ENCODE results near the gene FBLN5. TPM values are rescaled to one million over a fixed set of nuclear protein-coding genes. Genes with fewer than 3 reads are reported as not detected.

Gene FBLN5
- polyA plus RNA-seq, 1 of the 3 experiments (the other 2 are of a cell fraction), result 39.8 TPM

DNA sequence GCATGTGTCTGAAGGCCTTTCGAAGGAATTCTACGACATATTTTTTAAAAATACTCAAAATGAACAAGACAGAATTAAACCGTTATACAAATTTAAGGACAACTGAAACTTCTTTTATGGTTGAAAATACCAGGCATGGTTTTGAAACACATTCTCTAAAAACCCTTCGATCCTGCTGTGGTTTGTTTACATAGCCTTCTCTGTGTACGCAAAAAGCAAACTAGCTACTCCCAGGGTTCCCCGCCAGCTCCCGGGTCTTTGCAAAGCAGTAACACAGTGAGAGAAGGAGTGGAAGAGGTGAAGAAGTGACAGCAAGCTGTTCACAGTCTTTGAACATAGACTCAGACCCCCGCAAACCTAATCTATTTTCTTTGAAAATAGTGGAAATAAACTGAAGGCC, 77.9 kb downstream of the FBLN5 start:
- no peaks in the 10 kb centered on the region for H3K79me2 ChIP-seq (ENCODE audit: insufficient read depth)
- DNase-seq, result no peak
- no peaks in the 10 kb centered on the region for H4K20me1 ChIP-seq (ENCODE audit: insufficient read depth)
- no peak overlapping the region for H3K27ac ChIP-seq (ENCODE audit: low read depth in 2 of 2, low read length in 1 of 2)
- no peaks in the 10 kb centered on the region for H3K9me2 ChIP-seq
- WGBS (ENCODE audit: low lambda C conversion rate), result 74% methylated on average over 8 of the region's 8 CpGs
- H2AFZ ChIP-seq (ENCODE audit: low read depth), result no peak overlapping the region
- no peaks in the 10 kb centered on the region for H3F3A ChIP-seq (replicated peaks; ENCODE audit: insufficient read depth)
- ChIA-PET POLR2A (interaction anchor here (0.6 kb wide), 1 partner anchor 380 kb away, joined by 3 read pairs; no protein-coding TSS in a partner anchor), CTCF (no interaction called here)
- TF ChIP-seq RAD21 (IDR thresholded peaks at IDR 0.05; ENCODE audit: low read length), result no peak
- TF ChIP-seq, protein P1, sequence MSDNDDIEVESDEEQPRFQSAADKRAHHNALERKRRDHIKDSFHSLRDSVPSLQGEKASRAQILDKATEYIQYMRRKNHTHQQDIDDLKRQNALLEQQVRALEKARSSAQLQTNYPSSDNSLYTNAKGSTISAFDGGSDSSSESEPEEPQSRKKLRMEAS (IDR thresholded peaks at IDR 0.05; ENCODE audit: low read depth), result no peak
- TF ChIP-seq, protein P2, sequence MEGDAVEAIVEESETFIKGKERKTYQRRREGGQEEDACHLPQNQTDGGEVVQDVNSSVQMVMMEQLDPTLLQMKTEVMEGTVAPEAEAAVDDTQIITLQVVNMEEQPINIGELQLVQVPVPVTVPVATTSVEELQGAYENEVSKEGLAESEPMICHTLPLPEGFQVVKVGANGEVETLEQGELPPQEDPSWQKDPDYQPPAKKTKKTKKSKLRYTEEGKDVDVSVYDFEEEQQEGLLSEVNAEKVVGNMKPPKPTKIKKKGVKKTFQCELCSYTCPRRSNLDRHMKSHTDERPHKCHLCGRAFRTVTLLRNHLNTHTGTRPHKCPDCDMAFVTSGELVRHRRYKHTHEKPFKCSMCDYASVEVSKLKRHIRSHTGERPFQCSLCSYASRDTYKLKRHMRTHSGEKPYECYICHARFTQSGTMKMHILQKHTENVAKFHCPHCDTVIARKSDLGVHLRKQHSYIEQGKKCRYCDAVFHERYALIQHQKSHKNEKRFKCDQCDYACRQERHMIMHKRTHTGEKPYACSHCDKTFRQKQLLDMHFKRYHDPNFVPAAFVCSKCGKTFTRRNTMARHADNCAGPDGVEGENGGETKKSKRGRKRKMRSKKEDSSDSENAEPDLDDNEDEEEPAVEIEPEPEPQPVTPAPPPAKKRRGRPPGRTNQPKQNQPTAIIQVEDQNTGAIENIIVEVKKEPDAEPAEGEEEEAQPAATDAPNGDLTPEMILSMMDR (IDR thresholded peaks at IDR 0.05), result no peak
- TF ChIP-seq EZH2phosphoT487 (IDR thresholded peaks at IDR 0.05; ENCODE audit: borderline replicate concordance, low read depth), result no peak
- TF ChIP-seq FOSL2 (IDR thresholded peaks at IDR 0.05; ENCODE audit: borderline replicate concordance, low read depth), result no peak
- TF ChIP-seq ELF1 (IDR thresholded peaks at IDR 0.05), result no peak
- TF ChIP-seq, protein P3, sequence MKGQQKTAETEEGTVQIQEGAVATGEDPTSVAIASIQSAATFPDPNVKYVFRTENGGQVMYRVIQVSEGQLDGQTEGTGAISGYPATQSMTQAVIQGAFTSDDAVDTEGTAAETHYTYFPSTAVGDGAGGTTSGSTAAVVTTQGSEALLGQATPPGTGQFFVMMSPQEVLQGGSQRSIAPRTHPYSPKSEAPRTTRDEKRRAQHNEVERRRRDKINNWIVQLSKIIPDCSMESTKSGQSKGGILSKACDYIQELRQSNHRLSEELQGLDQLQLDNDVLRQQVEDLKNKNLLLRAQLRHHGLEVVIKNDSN (IDR thresholded peaks at IDR 0.05; ENCODE audit: borderline replicate concordance, low read depth), result no peak
- no peak for TF ChIP-seq RXRA (IDR thresholded peaks at IDR 0.05; ENCODE audit: borderline replicate concordance, low read depth)
- TF ChIP-seq POLR2AphosphoS5 (IDR thresholded peaks at IDR 0.05; ENCODE audit: low read depth, low read length), result no peak
- TF ChIP-seq TEAD4 (IDR thresholded peaks at IDR 0.05; ENCODE audit: borderline replicate concordance, insufficient read depth), result no peak
- no peak for TF ChIP-seq MEF2A (IDR thresholded peaks at IDR 0.05; ENCODE audit: borderline replicate concordance, low read depth)
- no peak for TF ChIP-seq MXI1 (IDR thresholded peaks at IDR 0.05; ENCODE audit: low read depth, low read length)
- TF ChIP-seq JUND (IDR thresholded peaks at IDR 0.05), result no peak
- no peak for TF ChIP-seq SMC3 (IDR thresholded peaks at IDR 0.05; ENCODE audit: low read depth, low read length)
- TF ChIP-seq, protein P4, sequence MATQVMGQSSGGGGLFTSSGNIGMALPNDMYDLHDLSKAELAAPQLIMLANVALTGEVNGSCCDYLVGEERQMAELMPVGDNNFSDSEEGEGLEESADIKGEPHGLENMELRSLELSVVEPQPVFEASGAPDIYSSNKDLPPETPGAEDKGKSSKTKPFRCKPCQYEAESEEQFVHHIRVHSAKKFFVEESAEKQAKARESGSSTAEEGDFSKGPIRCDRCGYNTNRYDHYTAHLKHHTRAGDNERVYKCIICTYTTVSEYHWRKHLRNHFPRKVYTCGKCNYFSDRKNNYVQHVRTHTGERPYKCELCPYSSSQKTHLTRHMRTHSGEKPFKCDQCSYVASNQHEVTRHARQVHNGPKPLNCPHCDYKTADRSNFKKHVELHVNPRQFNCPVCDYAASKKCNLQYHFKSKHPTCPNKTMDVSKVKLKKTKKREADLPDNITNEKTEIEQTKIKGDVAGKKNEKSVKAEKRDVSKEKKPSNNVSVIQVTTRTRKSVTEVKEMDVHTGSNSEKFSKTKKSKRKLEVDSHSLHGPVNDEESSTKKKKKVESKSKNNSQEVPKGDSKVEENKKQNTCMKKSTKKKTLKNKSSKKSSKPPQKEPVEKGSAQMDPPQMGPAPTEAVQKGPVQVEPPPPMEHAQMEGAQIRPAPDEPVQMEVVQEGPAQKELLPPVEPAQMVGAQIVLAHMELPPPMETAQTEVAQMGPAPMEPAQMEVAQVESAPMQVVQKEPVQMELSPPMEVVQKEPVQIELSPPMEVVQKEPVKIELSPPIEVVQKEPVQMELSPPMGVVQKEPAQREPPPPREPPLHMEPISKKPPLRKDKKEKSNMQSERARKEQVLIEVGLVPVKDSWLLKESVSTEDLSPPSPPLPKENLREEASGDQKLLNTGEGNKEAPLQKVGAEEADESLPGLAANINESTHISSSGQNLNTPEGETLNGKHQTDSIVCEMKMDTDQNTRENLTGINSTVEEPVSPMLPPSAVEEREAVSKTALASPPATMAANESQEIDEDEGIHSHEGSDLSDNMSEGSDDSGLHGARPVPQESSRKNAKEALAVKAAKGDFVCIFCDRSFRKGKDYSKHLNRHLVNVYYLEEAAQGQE (IDR thresholded peaks at IDR 0.05; ENCODE audit: low read depth, low read length), result no peak
- no peak for TF ChIP-seq TCF12 (IDR thresholded peaks at IDR 0.05)
- TF ChIP-seq RFX5 (IDR thresholded peaks at IDR 0.05; ENCODE audit: low read length), result no peak
- TF ChIP-seq GATA2 (CRISPR knock-in tag; IDR thresholded peaks at IDR 0.05), result no peak
- no peak for TF ChIP-seq GABPA (IDR thresholded peaks at IDR 0.05; ENCODE audit: low read depth)
- TF ChIP-seq, protein P5, sequence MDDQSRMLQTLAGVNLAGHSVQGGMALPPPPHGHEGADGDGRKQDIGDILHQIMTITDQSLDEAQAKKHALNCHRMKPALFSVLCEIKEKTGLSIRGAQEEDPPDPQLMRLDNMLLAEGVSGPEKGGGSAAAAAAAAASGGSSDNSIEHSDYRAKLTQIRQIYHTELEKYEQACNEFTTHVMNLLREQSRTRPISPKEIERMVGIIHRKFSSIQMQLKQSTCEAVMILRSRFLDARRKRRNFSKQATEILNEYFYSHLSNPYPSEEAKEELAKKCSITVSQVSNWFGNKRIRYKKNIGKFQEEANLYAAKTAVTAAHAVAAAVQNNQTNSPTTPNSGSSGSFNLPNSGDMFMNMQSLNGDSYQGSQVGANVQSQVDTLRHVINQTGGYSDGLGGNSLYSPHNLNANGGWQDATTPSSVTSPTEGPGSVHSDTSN (IDR thresholded peaks at IDR 0.05), result no peak
- peaks cover 15 to 59% of the 10 kb centered on the region in 2 experiments for H3K36me3 ChIP-seq (replicated peaks in 1 of 2; ENCODE audit: control insufficient read depth in 1 of 2, insufficient read depth in 2 of 2, low read length in 1 of 2)
- no peak overlapping the region for H3K4me2 ChIP-seq
- no peaks in the 10 kb centered on the region for H3K9me3 ChIP-seq
- no peaks in the 10 kb centered on the region for H3K4me1 ChIP-seq (ENCODE audit: control insufficient read depth in 1 of 2, insufficient read depth in 2 of 2, low read depth in 1 of 2, low read length in 1 of 2)
- no peak overlapping the region for H3K9ac ChIP-seq
- no peak overlapping the region for H3K4me3 ChIP-seq (ENCODE audit: low read depth in 2 of 2, low read length in 1 of 2)
- no peaks in the 10 kb centered on the region for H3K27me3 ChIP-seq (ENCODE audit: insufficient read depth)
